ENCODE data around the gene CLN6.

DNA sequence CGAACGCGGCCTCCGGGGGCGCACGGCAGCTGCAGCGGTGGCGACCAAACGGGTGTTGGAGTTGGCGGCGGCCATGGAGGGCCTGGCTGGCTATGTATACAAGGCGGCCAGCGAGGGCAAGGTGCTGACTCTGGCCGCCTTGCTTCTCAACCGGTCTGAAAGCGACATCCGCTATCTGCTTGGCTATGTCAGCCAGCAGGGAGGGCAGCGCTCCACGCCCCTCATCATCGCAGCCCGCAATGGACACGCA, 48.7 kb upstream of the CLN6 start:
- TF ChIP-seq POLR2A (IDR thresholded peaks at IDR 0.05) (no peak), POLR2AphosphoS5 (IDR thresholded peaks at IDR 0.05) (no peak)
- TF ChIP-seq, protein P1, sequence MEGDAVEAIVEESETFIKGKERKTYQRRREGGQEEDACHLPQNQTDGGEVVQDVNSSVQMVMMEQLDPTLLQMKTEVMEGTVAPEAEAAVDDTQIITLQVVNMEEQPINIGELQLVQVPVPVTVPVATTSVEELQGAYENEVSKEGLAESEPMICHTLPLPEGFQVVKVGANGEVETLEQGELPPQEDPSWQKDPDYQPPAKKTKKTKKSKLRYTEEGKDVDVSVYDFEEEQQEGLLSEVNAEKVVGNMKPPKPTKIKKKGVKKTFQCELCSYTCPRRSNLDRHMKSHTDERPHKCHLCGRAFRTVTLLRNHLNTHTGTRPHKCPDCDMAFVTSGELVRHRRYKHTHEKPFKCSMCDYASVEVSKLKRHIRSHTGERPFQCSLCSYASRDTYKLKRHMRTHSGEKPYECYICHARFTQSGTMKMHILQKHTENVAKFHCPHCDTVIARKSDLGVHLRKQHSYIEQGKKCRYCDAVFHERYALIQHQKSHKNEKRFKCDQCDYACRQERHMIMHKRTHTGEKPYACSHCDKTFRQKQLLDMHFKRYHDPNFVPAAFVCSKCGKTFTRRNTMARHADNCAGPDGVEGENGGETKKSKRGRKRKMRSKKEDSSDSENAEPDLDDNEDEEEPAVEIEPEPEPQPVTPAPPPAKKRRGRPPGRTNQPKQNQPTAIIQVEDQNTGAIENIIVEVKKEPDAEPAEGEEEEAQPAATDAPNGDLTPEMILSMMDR (IDR thresholded peaks at IDR 0.05 in 8 of 11, conservative IDR thresholded peaks at IDR 0.05 in 3 of 11), result peak in 9 of 11 experiments; percentile 27 to 63 (median 46)

Measured in spleen (tissue), 7 donors.